Measurements from ENCODE around the gene ZBED1. TPM values are rescaled to one million over a fixed set of nuclear protein-coding genes. Genes with fewer than 3 reads are reported as not detected.
"Not testable (repeated sequence)": the region's sequence is repeated elsewhere in the genome, so short reads cannot be mapped to it uniquely, and the experiment has no call there.

Gene ZBED1
- total RNA-seq, 1 experiment from 2014 or later = 15.1 TPM

- H2AFZ ChIP-seq (ENCODE audit: low read length) = no peak overlapping the region
- no peak overlapping the region for H3K4me2 ChIP-seq (ENCODE audit: low read depth, low read length, poor library complexity, severe bottlenecking)
- no peak overlapping the region for H3K9ac ChIP-seq (ENCODE audit: low read length)
- no peaks in the 10 kb centered on the region for H3K79me2 ChIP-seq (ENCODE audit: low read length)
- H3K27ac ChIP-seq (ENCODE audit: low read length) = no peak overlapping the region
- no peaks in the 10 kb centered on the region for H3K36me3 ChIP-seq (ENCODE audit: insufficient read depth, low read length)
- H3K4me1 ChIP-seq (ENCODE audit: low read length) = peaks cover 8% of the 10 kb centered on the region
- H3K9me3 ChIP-seq (ENCODE audit: low read length) = no peaks in the 10 kb centered on the region
- no peaks in the 10 kb centered on the region for H4K20me1 ChIP-seq (ENCODE audit: insufficient read depth, low read depth, low read length)
- no peak for DNase-seq
- no peak overlapping the region for H3K4me3 ChIP-seq (ENCODE audit: low read length)
- no peaks in the 10 kb centered on the region for H3K9me2 ChIP-seq (replicated peaks; ENCODE audit: insufficient read depth, low read length)
- no peaks in the 10 kb centered on the region for H3K27me3 ChIP-seq (ENCODE audit: low read length)
These were observed 12.4 kb upstream of the ZBED1 start for GRCh38 chrX:2513121-2513664.

DNA sequence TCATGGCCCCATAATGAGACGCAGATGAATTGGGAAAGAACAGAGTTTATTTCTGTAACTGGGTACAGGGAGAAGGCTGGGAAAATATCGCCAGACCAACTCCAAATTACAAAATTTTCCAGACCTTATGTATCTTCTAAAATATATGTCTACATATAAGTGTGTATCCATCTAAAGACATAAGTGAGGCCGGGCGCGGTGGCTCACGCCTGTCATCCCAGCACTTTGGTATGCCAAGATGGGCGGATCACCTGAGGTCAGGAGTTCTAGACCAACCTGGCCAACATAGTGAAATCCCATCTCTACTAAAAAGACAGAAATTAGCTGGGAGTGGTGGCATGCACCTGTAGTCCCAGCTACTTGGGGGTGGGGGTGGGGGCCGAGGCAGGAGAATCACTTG lies 11.7 kb upstream of the ZBED1 start:
- Histone ChIP-seq H3K27ac (ENCODE audit: low read length) (no peak overlapping the region), H3K9me2 (replicated peaks; ENCODE audit: insufficient read depth, low read length) (no peaks in the 10 kb centered on the region), H3K9me3 (ENCODE audit: low read length) (no peaks in the 10 kb centered on the region), H2AFZ (ENCODE audit: low read length) (no peak overlapping the region), H3K36me3 (ENCODE audit: insufficient read depth, low read length) (no peaks in the 10 kb centered on the region), H4K20me1 (ENCODE audit: insufficient read depth, low read depth, low read length) (no peaks in the 10 kb centered on the region), H3K4me1 (ENCODE audit: low read length) (peaks cover 8% of the 10 kb centered on the region), H3K27me3 (ENCODE audit: low read length) (no peaks in the 10 kb centered on the region), H3K79me2 (ENCODE audit: low read length) (no peaks in the 10 kb centered on the region), H3K9ac (ENCODE audit: low read length) (no peak overlapping the region), H3K4me2 (ENCODE audit: low read depth, low read length, poor library complexity, severe bottlenecking) (no peak overlapping the region), H3K4me3 (ENCODE audit: low read length) (no peak overlapping the region)
- DNase-seq = no peak

DNA sequence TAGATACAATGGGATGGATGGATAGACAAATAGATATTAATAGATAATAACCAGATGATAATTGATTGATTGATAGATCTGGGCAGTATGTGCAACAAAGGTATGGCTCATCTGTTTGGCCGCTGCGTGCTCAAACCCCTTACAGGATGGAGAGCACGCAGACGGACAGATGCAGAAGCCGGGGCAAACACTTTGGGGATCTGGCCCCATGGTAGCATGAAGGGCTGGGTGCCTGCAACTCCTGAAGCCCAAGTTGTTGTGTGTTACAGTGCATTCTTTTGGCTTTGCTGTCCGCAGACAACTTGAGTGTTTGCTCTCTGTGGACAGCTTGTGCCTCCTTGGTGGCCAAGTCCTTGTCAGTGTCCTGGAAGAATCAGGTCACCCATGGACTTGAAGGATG lies 10.6 kb upstream of the ZBED1 start:
- no peaks in the 10 kb centered on the region for H3K36me3 ChIP-seq (ENCODE audit: insufficient read depth, low read length)
- no peaks in the 10 kb centered on the region for H3K9me3 ChIP-seq (ENCODE audit: low read length)
- no peaks in the 10 kb centered on the region for H3K27me3 ChIP-seq (ENCODE audit: low read length)
- no peak for DNase-seq
- H3K4me1 ChIP-seq (ENCODE audit: low read length) = peaks cover 8% of the 10 kb centered on the region
- H3K27ac ChIP-seq (ENCODE audit: low read length) = no peak overlapping the region
- no peaks in the 10 kb centered on the region for H4K20me1 ChIP-seq (ENCODE audit: insufficient read depth, low read depth, low read length)
- H3K4me3 ChIP-seq (ENCODE audit: low read length) = no peak overlapping the region
- no peaks in the 10 kb centered on the region for H3K9me2 ChIP-seq (replicated peaks; ENCODE audit: insufficient read depth, low read length)
- no peak overlapping the region for H3K9ac ChIP-seq (ENCODE audit: low read length)
- no peak overlapping the region for H2AFZ ChIP-seq (ENCODE audit: low read length)
- no peaks in the 10 kb centered on the region for H3K79me2 ChIP-seq (ENCODE audit: low read length)
- no peak overlapping the region for H3K4me2 ChIP-seq (ENCODE audit: low read depth, low read length, poor library complexity, severe bottlenecking)

DNA sequence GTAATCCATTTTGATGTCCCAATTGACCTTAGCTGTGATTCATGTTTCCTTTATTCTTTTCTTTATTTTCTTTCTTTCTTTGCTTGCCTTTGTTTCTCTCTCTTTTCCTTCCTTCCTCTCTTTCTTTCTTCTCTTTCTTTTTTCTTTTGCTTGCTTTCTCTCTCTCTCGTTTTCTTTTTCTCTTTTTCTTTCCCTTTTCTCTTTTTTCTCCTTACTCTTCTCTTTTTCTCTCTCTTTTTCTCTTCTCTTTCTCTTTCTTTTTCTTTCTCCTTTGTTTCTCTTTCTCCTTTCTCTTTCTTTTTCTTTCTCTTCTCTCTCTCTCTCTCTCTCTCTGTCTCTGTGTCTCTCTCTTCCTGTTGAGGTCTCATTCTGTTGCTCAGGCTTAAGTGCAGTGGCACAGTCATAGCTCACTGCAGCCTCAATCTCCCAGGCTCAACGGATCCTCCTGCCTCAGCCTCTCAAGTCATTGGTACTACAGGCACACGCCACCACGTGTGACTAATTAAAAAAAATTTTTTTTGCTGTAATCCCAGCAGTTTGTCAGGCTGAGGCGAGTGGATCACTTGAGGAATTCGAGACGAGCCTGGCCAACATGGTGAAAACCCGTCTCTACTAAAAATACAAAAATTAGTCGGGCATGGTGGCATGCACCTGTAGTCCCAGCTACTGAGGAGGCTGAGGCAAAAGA lies 8.0 kb upstream of the ZBED1 start:
- H3K79me2 ChIP-seq (ENCODE audit: low read length) = no peaks in the 10 kb centered on the region
- no peak overlapping the region for H3K4me3 ChIP-seq (ENCODE audit: low read length)
- no peaks in the 10 kb centered on the region for H3K36me3 ChIP-seq (ENCODE audit: insufficient read depth, low read length)
- no peak overlapping the region for H3K9ac ChIP-seq (ENCODE audit: low read length)
- no peak overlapping the region for H3K4me2 ChIP-seq (ENCODE audit: low read depth, low read length, poor library complexity, severe bottlenecking)
- H2AFZ ChIP-seq (ENCODE audit: low read length) = no peak overlapping the region
- H3K9me2 ChIP-seq (replicated peaks; ENCODE audit: insufficient read depth, low read length) = no peaks in the 10 kb centered on the region
- DNase-seq = no peak
- H4K20me1 ChIP-seq (ENCODE audit: insufficient read depth, low read depth, low read length) = no peaks in the 10 kb centered on the region
- peaks cover under 1% of the 10 kb centered on the region; the same call in 1 of the 2 replicates for H3K4me1 ChIP-seq (ENCODE audit: low read length)
- H3K27ac ChIP-seq (ENCODE audit: low read length) = no peak overlapping the region
- no peaks in the 10 kb centered on the region for H3K9me3 ChIP-seq (ENCODE audit: low read length)
- no peaks in the 10 kb centered on the region for H3K27me3 ChIP-seq (ENCODE audit: low read length)

GRCh38 chrX:2507904-2508627 lies 7.3 kb upstream of the ZBED1 start:
- Histone ChIP-seq H3K79me2 (ENCODE audit: low read length) (no peaks in the 10 kb centered on the region), H4K20me1 (ENCODE audit: insufficient read depth, low read depth, low read length) (no peaks in the 10 kb centered on the region), H3K27me3 (ENCODE audit: low read length) (no peaks in the 10 kb centered on the region), H3K36me3 (ENCODE audit: insufficient read depth, low read length) (no peaks in the 10 kb centered on the region), H3K27ac (ENCODE audit: low read length) (no peak overlapping the region), H2AFZ (ENCODE audit: low read length) (no peak overlapping the region), H3K4me1 (ENCODE audit: low read length) (no peaks in the 10 kb centered on the region), H3K4me2 (ENCODE audit: low read depth, low read length, poor library complexity, severe bottlenecking) (no peak overlapping the region), H3K9ac (ENCODE audit: low read length) (no peak overlapping the region), H3K9me2 (replicated peaks; ENCODE audit: insufficient read depth, low read length) (no peaks in the 10 kb centered on the region), H3K4me3 (ENCODE audit: low read length) (no peak overlapping the region), H3K9me3 (ENCODE audit: low read length) (no peaks in the 10 kb centered on the region)
- no peak for DNase-seq

DNA sequence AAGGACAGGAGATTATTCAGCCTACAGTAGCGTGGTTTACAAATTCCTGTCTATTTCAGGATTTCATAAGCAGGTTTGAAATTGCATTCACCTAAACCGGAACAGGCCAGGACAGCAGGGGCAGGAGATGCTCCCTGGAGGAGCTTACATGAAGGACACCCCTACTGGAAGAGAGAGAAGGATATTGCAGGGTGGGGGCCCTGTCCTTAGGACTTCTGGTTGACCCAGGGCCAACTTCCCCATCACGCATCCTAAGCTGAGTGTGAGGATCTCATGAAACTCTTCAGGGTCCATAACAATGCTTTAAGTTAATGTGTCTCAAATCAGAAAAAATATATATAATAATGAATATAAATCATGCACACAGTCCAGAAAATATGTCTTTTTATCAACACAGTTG lies 6.4 kb upstream of the ZBED1 start:
- DNase-seq = no peak
- H3K27me3 ChIP-seq (ENCODE audit: low read length) = no peaks in the 10 kb centered on the region
- H3K27ac ChIP-seq (ENCODE audit: low read length) = no peak overlapping the region
- H3K4me2 ChIP-seq (ENCODE audit: low read depth, low read length, poor library complexity, severe bottlenecking) = no peak overlapping the region
- H3K36me3 ChIP-seq (ENCODE audit: insufficient read depth, low read length) = no peaks in the 10 kb centered on the region
- H2AFZ ChIP-seq (ENCODE audit: low read length) = no peak overlapping the region
- no peaks in the 10 kb centered on the region for H3K9me2 ChIP-seq (replicated peaks; ENCODE audit: insufficient read depth, low read length)
- no peak overlapping the region for H3K9ac ChIP-seq (ENCODE audit: low read length)
- H4K20me1 ChIP-seq (ENCODE audit: insufficient read depth, low read depth, low read length) = no peaks in the 10 kb centered on the region
- H3K79me2 ChIP-seq (ENCODE audit: low read length) = no peaks in the 10 kb centered on the region
- H3K4me3 ChIP-seq (ENCODE audit: low read length) = no peak overlapping the region
- no peaks in the 10 kb centered on the region for H3K4me1 ChIP-seq (ENCODE audit: low read length)
- no peaks in the 10 kb centered on the region for H3K9me3 ChIP-seq (ENCODE audit: low read length)

- not testable (repeated sequence) for H3K9me3 ChIP-seq (ENCODE audit: low read length); H3K4me2 ChIP-seq (ENCODE audit: low read depth, low read length, poor library complexity, severe bottlenecking); H3K36me3 ChIP-seq (ENCODE audit: insufficient read depth, low read length); H3K79me2 ChIP-seq (ENCODE audit: low read length); H3K27ac ChIP-seq (ENCODE audit: low read length); H2AFZ ChIP-seq (ENCODE audit: low read length); H3K9me2 ChIP-seq (replicated peaks; ENCODE audit: insufficient read depth, low read length); H3K9ac ChIP-seq (ENCODE audit: low read length); H3K4me3 ChIP-seq (ENCODE audit: low read length); H3K27me3 ChIP-seq (ENCODE audit: low read length); H4K20me1 ChIP-seq (ENCODE audit: insufficient read depth, low read depth, low read length); DNase-seq; H3K4me1 ChIP-seq (ENCODE audit: low read length)
These were observed 4.6 kb upstream of the ZBED1 start for GRCh38 chrX:2505341-2505740.

DNA sequence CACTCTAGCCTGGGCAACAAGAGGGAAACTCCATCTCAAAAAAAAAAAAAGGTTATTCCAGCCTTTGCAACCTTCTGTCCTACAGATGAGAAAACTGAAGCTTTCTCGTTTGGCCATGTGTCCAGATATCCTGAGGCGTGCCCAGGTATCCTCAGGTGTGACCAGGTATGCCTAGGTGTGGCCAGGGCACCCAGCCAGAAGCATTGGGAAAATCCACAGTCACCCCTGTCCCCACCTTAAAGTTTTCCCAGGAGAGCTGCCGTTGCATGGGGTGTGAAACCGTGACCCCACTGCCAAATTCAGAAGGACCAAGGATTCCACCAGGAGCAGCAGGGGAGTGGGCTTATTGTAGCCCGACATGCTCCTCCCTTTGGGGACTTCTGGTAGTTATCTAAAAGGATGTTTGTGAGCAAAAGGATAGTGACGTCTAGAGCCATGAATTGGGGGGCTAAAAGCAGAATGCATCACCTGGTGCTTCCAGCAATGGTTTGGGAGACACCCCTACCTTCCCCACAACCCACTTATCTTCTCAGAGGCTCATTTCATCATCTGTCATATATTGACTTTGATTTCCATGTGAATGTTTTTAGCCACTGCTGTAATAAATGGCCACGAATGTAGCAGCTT lies 4.0 kb upstream of the ZBED1 start:
- no peak overlapping the region for H2AFZ ChIP-seq (ENCODE audit: low read length)
- no peaks in the 10 kb centered on the region for H3K4me1 ChIP-seq (ENCODE audit: low read length)
- H3K9me2 ChIP-seq (replicated peaks; ENCODE audit: insufficient read depth, low read length) = no peaks in the 10 kb centered on the region
- H3K27ac ChIP-seq (ENCODE audit: low read length) = no peak overlapping the region
- H3K4me3 ChIP-seq (ENCODE audit: low read length) = no peak overlapping the region
- H3K9me3 ChIP-seq (ENCODE audit: low read length) = no peaks in the 10 kb centered on the region
- no peaks in the 10 kb centered on the region for H3K27me3 ChIP-seq (ENCODE audit: low read length)
- no peak overlapping the region for H3K9ac ChIP-seq (ENCODE audit: low read length)
- no peak overlapping the region for H3K4me2 ChIP-seq (ENCODE audit: low read depth, low read length, poor library complexity, severe bottlenecking)
- H3K79me2 ChIP-seq (ENCODE audit: low read length) = peaks cover 6% of the 10 kb centered on the region
- H4K20me1 ChIP-seq (ENCODE audit: insufficient read depth, low read depth, low read length) = no peaks in the 10 kb centered on the region
- no peaks in the 10 kb centered on the region for H3K36me3 ChIP-seq (ENCODE audit: insufficient read depth, low read length)
- no peak for DNase-seq
